AG09309 (cell line): ENCODE results near the gene HSF4.

Experiments used
- DNase-seq: peaks from one replicate; pipeline ENCODE4 v3.0.0-alpha.2; 2010; ENCODE audit warnings: low read depth
- H3K4me3 ChIP-seq: 2 replicates; pipeline ENCODE4 v1.5.1; 2011; ENCODE audit warnings: mild to moderate bottlenecking, low read depth, low read length, moderate library complexity; ENCODE audit not compliant: control insufficient read depth
- TF ChIP-seq, protein P1 (sequence below): IDR thresholded peaks from 2 replicates; pipeline ENCODE4 v1.5.1; 2011; ENCODE audit warnings: mild to moderate bottlenecking, low read depth, low read length, inconsistent platforms; ENCODE audit not compliant: insufficient read depth, control insufficient read depth; ENCODE audit errors: missing control alignments

HSF4 gene

DNA sequence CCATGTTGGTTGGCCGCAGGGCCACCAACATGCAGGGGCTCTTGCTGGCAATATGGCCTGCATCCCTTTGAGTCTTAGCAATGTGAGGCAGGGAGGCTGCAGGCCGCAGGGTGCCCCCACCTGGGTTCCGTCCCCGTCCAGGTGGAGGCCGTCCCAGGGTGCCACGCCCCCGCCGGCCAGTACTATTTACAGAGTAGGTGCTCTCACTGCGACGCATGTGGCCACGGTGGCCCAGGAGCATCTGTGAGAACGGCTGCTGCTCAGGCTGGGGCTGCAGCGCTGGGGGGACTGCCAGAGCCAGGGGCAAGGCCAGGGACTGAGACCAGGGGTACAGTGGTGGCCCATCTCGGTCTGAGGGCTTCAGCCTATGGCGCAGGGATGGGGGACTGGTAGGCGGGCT, 15.6 kb downstream of the HSF4 start:
- TF ChIP-seq, protein P1, sequence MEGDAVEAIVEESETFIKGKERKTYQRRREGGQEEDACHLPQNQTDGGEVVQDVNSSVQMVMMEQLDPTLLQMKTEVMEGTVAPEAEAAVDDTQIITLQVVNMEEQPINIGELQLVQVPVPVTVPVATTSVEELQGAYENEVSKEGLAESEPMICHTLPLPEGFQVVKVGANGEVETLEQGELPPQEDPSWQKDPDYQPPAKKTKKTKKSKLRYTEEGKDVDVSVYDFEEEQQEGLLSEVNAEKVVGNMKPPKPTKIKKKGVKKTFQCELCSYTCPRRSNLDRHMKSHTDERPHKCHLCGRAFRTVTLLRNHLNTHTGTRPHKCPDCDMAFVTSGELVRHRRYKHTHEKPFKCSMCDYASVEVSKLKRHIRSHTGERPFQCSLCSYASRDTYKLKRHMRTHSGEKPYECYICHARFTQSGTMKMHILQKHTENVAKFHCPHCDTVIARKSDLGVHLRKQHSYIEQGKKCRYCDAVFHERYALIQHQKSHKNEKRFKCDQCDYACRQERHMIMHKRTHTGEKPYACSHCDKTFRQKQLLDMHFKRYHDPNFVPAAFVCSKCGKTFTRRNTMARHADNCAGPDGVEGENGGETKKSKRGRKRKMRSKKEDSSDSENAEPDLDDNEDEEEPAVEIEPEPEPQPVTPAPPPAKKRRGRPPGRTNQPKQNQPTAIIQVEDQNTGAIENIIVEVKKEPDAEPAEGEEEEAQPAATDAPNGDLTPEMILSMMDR, result no peak
- no peak overlapping the region for H3K4me3 ChIP-seq
- no peak for DNase-seq

DNA sequence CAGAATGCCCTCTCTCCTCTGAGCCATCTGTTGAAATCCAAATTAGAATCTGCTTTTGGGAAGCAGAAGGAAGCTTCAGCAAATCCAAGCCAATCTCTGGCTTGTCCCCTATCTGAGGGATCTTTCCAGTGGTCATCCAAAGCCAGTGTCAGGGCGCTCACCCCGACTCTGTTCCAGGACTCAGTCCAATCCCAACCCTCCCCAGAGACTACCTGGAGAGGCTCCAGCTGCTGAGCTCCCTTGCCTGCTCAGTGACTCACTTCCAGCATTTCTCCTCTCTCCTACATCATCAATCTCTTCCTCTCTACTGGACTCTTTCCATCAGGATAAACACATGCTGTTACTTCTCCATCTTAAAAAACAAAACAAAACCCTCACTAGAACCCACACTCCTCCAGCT, 16.8 kb downstream of the HSF4 start:
- TF ChIP-seq, protein P1, result no peak
- DNase-seq, result peak; percentile 52
- H3K4me3 ChIP-seq, result no peak overlapping the region

DNA sequence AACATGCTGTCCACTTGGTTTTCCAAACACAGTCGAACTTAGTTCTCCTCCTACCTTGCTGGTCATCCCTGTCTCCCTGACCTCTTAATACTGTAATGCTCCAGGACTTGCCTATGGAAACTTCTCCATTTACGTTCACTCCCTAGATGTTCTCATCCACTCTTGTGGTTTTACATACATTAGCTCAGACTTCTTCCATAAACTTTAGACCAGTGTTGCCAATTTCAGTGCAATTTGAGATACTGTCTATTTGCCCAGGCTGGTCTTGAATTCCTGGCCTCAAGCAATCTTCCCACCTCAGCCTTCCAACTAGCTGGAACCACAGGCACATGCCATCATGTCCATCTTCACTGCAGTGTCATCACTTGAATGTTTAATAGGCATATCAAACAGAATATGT, 17.7 kb downstream of the HSF4 start:
- DNase-seq, result no peak
- H3K4me3 ChIP-seq, result no peak overlapping the region
- TF ChIP-seq, protein P1, result no peak

DNA sequence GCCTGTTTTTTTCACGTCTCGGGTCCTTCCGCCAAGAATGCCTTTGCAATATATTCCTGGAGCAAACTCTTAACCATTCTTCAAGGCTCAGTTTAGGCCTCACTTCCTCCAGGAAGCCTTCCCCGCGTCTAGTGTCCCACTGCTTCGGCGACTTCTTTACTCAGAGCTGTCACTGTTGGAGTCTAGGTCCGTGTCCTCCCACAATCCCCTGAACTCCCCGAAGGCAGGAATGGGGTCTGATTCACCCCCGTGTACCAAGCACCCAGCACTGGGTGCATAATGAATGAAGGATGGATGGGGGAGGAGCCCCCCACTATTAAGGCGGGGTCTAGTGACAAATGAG, 18.7 kb downstream of the HSF4 start:
- no peak for DNase-seq
- peak overlapping the region; percentile 46 for H3K4me3 ChIP-seq
- TF ChIP-seq, protein P1, result no peak

DNA sequence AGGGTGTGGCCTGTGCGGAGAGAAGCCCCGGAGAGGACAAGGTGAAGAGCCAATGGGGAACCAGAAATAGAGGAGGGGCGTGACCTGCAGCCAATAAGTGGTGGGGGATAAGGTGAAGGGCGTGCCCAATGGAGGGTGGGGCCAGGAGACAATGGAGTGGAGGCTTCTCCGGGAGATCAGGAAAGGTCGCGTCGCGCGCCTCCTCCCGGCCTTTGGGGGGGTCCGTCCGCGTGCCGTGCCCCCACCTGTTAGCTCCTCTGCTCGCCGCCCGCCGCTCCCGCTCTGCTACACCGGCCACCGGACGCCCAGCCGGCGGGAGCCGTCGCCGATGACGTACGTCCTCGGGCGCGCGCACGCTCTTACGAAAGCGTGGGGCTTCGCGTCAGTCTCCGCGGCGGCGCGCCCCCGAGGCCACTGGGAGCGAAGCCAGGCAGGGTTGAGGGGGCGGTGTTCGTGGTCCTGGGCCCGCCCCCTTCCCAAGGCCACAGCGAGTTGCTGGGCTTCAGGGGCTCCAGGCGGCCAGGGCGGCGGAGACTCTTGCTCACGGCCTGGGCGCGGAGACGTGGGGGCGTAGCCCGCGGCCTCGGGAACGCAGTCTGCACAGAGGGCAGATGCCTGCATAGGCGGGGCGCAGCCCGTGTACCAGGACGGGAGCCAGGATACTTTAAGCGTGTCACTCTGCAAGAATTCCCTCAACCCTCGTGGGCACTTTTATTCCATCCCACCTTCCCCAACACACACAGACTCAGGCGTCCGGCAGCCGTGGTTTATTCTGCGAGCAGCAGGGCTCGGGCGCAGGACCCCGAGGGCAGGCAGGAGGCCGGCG, 19.3 kb downstream of the HSF4 start, which contains the start of gene MATCAP1:
Gene MATCAP1, minus strand, starts transcription at position 337 of the 826 bp plus-strand sequence. CDS start 3,353 bp downstream, outside the sequence.
- TF ChIP-seq, protein P1, result no peak
- peak; percentile 88 for DNase-seq
- peak within 1 kb of the TSS; percentile 46 for H3K4me3 ChIP-seq

DNA sequence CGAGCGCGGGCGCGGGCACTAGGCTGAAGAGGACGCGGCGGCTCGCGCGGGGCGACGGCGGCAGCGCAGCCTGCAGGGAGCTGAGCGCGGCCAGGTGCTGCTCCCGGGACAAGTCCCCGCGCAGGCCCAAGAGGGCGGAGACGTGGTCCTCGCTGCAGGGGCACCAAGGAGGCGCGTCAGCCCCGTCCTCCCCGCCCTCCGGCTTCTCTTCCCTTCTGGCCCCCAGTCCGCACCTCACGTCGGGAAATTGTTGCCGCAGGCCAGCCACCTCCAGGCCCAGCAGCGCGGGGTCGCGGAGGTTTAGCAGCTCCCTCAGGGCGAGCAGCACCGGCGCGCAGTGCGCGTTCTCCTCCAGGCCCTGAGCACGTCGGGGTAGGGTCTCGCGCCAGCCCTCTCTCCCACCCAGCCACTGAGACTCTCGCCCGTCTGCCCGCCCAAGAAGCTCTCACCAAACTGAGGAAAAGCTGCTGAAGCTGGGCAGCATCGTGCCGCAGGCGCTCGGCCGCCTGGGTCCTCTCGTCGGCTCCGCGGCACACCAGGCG, 20.0 kb downstream of the HSF4 start:
- peak overlapping the region; percentile 46 for H3K4me3 ChIP-seq
- TF ChIP-seq, protein P1, result no peak
- DNase-seq, result no peak
